Right lobe of liver (tissue), 6 donors: ENCODE data around the gene CTNND2. TPM values are rescaled to one million over a fixed set of nuclear protein-coding genes. Genes with fewer than 3 reads are reported as not detected.

Experiments
- ATAC-seq, 4 donors: fragments of 200-7000 bp; cut with Tn5 transposase; one replicate each; pipeline ENCODE4 v1.9.1; 2020; ENCODE audit warnings: mild to moderate bottlenecking in 4 of 4, moderate library complexity in 4 of 4
- DNase-seq, 3 donors: peaks; one replicate each; pipeline ENCODE4 v3.0.0-alpha.2; 2020
- H3K27ac ChIP-seq, 3 donors: fragments of 200-600 bp; one replicate each; pipeline ENCODE4 v1.8.0; 2022
- H3K27me3 ChIP-seq, 2 donors: fragments of 200-600 bp; one replicate each; pipeline ENCODE4 v1.8.0; 2022
- H3K36me3 ChIP-seq, 4 donors: fragments of 200-600 bp; sonication (generic) in 1 of 4; one replicate each; pipeline versions ENCODE4 v1.5.1 to v1.8.0; 2017 to 2022; ENCODE audit warnings: control low read depth in 1 of 4
- H3K4me1 ChIP-seq, 4 donors: fragments of 200-600 bp; sonication (generic) in 1 of 4; one replicate each; pipeline versions ENCODE4 v1.5.1 to v1.8.0; 2017 to 2022; ENCODE audit warnings: control low read depth in 1 of 4
- H3K4me3 ChIP-seq, 3 donors: fragments of 200-600 bp; one replicate each; pipeline ENCODE4 v1.8.0; 2022
- H3K9me3 ChIP-seq, 4 donors: fragments of 200-600 bp; sonication (generic) in 1 of 4; one replicate each; pipeline versions ENCODE4 v1.5.1 to v1.8.0; 2017 to 2022; ENCODE audit warnings: control low read depth in 1 of 4
- POLR2A ChIP-seq: fragments of 450-650 bp; IDR thresholded peaks from one replicate; pipeline ENCODE4 v1.6.1; 2017; ENCODE audit warnings: antibody characterized with exemption, mild to moderate bottlenecking
- WGBS: methylation state at CpG from one replicate; pipeline ENCODE4 v1.1.6; 2018; ENCODE audit warnings: low coverage, low lambda C conversion rate; ENCODE audit not compliant: insufficient coverage; ENCODE audit errors: missing lambda C conversion rate; 5-methylcytosine and 5-hydroxymethylcytosine counted together
- intact Hi-C, 2 donors: fragments of 100-400 bp; cut with DNase I; formaldehyde crosslinking; loops; one replicate each; pipeline versions ENCODE4 v1.11.2 to v1.14.1; 2022
- total RNA-seq, 6 experiments: library from RNA; depleted of rRNA in 2 of 6; stranded (reverse); fragments of >200 nt in 2 of 6; fragmentation: NEBNext Ultra II Directional in 3 of 6; extraction: Animal tissue kit (Norgen Biotek cat#: 25700) in 3 of 6; gene quantifications; one replicate each; pipeline versions ENCODE4 v1.1.0 to v1.2.4, GENCODE V29; 2016 to 2023
- TF ChIP-seq, protein P1 (sequence below), 4 donors: fragments of 200-600 bp in 3 of 4; fragments of 450-650 bp in 1 of 4; IDR thresholded peaks; one replicate each; pipeline versions ENCODE4 v1.5.1 to v1.8.0; 2016 to 2022; ENCODE audit warnings: antibody characterized with exemption in 4 of 4, mild to moderate bottlenecking in 2 of 4
- donor health status: DM: no; HTN: yes; CAD: no.
- donor health status: DM: no; HTN: no; CAD: no.
- donor health status: DM: no; HTN: no; CAD: no.
- donor health status: DM: no; HTN: yes; CAD: no.
- donor health status: DM: no; HTN: yes; CAD: no.

The CTNND2 gene
- total RNA-seq, 6 experiments from 2014 or later = 0.06 to 1.5 (median 1.1) TPM

DNA sequence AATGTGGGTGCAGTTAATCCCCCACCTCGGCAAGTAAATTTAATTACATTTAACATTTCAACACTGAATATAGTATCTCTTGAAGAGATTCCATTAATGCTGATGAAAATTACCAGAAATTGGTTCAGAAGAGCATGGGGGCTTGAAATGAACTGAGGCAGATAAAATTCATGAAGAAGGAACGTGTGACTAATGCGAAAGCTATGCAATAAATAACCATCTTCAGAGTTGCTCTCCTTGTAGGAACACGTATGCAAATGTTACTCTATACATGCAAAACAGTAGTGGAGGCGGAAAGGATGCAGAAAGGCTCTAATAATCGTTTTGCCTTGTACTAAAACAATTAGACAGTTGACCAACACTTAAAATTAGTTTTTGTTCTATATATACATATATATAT lies 320.2 kb downstream of the CTNND2 start:
- WGBS = 54% methylated on average over 6 of the region's 6 CpGs
- no peaks in the 10 kb centered on the region for H3K9me3 ChIP-seq
- H3K4me1 ChIP-seq = no peaks in the 10 kb centered on the region
- intact Hi-C loops = no loop called here
- no peaks in the 10 kb centered on the region for H3K27me3 ChIP-seq
- H3K27ac ChIP-seq = no peak overlapping the region
- TF ChIP-seq, protein P1, sequence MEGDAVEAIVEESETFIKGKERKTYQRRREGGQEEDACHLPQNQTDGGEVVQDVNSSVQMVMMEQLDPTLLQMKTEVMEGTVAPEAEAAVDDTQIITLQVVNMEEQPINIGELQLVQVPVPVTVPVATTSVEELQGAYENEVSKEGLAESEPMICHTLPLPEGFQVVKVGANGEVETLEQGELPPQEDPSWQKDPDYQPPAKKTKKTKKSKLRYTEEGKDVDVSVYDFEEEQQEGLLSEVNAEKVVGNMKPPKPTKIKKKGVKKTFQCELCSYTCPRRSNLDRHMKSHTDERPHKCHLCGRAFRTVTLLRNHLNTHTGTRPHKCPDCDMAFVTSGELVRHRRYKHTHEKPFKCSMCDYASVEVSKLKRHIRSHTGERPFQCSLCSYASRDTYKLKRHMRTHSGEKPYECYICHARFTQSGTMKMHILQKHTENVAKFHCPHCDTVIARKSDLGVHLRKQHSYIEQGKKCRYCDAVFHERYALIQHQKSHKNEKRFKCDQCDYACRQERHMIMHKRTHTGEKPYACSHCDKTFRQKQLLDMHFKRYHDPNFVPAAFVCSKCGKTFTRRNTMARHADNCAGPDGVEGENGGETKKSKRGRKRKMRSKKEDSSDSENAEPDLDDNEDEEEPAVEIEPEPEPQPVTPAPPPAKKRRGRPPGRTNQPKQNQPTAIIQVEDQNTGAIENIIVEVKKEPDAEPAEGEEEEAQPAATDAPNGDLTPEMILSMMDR (IDR thresholded peaks at IDR 0.05) = no peak
- no peak for TF ChIP-seq POLR2A
- no peak for ATAC-seq
- H3K4me3 ChIP-seq = no peak overlapping the region
- no peaks in the 10 kb centered on the region for H3K36me3 ChIP-seq
- DNase-seq = no peak

- no peaks in the 10 kb centered on the region for H3K4me1 ChIP-seq
- DNase-seq (no peak), ATAC-seq (no peak)
- intact Hi-C loops = no loop called here
- TF ChIP-seq, protein P1 (IDR thresholded peaks at IDR 0.05) = no peak
- H3K36me3 ChIP-seq = no peaks in the 10 kb centered on the region
- no peak overlapping the region for H3K27ac ChIP-seq
- H3K27me3 ChIP-seq = no peaks in the 10 kb centered on the region
- no peak overlapping the region for H3K4me3 ChIP-seq
- no peaks in the 10 kb centered on the region for H3K9me3 ChIP-seq
- 74% methylated on average over 4 of the region's 4 CpGs for WGBS
Observed at GRCh38 chr5:11579351-11579750, 324.9 kb downstream of the CTNND2 start.

- no peak for ATAC-seq
- intact Hi-C loops = no loop called here
- no peaks in the 10 kb centered on the region for H3K4me1 ChIP-seq
- WGBS = 76% methylated on average over 2 of the region's 2 CpGs
- no peak overlapping the region for H3K4me3 ChIP-seq
- H3K27me3 ChIP-seq = no peaks in the 10 kb centered on the region
- H3K9me3 ChIP-seq = no peaks in the 10 kb centered on the region
- no peak for TF ChIP-seq POLR2A
- TF ChIP-seq, protein P1 (IDR thresholded peaks at IDR 0.05) = no peak
- no peak for DNase-seq
- H3K36me3 ChIP-seq = no peaks in the 10 kb centered on the region
- H3K27ac ChIP-seq = no peak overlapping the region
Observed at GRCh38 chr5:11574787-11575186, 329.5 kb downstream of the CTNND2 start.

DNA sequence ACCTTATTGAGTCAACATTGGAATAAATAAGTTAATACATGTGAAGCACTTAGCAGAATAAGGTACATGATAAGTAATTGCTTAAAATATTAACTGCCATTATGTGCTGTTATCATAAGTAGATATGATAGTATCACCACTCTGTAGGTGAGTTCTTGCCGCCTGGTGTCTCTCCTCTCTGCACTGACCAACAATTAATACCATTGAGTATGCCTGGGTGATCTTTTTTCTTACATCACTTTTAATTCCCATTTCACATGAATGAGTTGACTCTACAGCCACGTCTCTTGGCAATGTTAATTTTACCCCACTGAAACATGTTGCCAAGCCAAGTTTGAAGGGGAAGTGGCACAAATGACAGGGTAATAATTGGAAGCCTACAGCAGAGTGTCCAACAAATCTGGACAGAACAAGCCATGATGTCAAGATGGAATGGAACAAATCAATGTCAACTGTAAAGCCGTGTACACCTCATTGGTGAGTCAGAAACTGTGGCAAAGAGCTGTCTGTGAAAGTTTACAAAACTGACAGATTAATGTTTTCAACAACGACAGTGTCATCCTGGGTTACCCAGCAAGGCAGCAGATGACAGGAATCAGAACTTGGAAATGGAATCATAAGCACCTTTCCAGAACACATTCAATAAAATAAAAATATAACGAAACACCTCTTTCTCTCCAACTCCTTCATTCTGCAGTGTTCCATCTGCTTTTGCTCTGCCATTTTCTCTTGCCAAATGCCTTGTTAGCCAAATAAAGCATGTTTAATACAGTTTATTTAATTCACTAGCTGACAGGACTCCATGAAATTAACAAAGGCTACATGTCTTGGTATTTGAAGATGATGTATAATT lies 330.9 kb downstream of the CTNND2 start:
- TF ChIP-seq POLR2A = no peak
- TF ChIP-seq, protein P1 (IDR thresholded peaks at IDR 0.05) = no peak
- ATAC-seq (no peak), DNase-seq (no peak)
- no peak overlapping the region for H3K27ac ChIP-seq
- WGBS = 54% methylated on average over 4 of the region's 5 CpGs
- no peaks in the 10 kb centered on the region for H3K27me3 ChIP-seq
- H3K36me3 ChIP-seq = no peaks in the 10 kb centered on the region
- no peaks in the 10 kb centered on the region for H3K4me1 ChIP-seq
- no peaks in the 10 kb centered on the region for H3K9me3 ChIP-seq
- H3K4me3 ChIP-seq = no peak overlapping the region
- intact Hi-C loops = no loop called here
